Stimulated activated CD8-positive, alpha-beta memory T cell treated with anti-CD3 and anti-CD28 coated beads, Interleukin-15, amount 100 ng/mL, for 48 hours (primary cell): Measurements from ENCODE around the gene PVALEF.
A peak's percentile ranks its signal among the peaks of the same experiment; 100 is the strongest.

Source experiments
- DNase-seq, 2 donors: peaks; one replicate each; pipeline ENCODE4 v3.0.0-alpha.2; 2020; ENCODE audit warnings: low read depth in 2 of 2

The PVALEF gene

GRCh38 chr17:81128774-81129173 lies 36.5 kb upstream of the PVALEF start:
- no peak for DNase-seq

- DNase-seq, result no peak
Measured at GRCh38 chr17:81129289-81129688, 36.0 kb upstream of the PVALEF start.

- DNase-seq, result no peak
Measured at GRCh38 chr17:81129711-81130367, 35.5 kb upstream of the PVALEF start.

GRCh38 chr17:81130385-81131361 lies 34.6 kb upstream of the PVALEF start:
- DNase-seq, result no peak

- DNase-seq, result no peak
Measured at GRCh38 chr17:81131486-81132196, 33.7 kb upstream of the PVALEF start.

GRCh38 chr17:81132197-81132540 lies 33.1 kb upstream of the PVALEF start:
- no peak for DNase-seq

GRCh38 chr17:81132770-81133723 lies 32.3 kb upstream of the PVALEF start:
- no peak for DNase-seq

- DNase-seq, result no peak
Measured at GRCh38 chr17:81134064-81134781, 31.1 kb upstream of the PVALEF start.

GRCh38 chr17:81135505-81136278 lies 29.6 kb upstream of the PVALEF start:
- no peak for DNase-seq

GRCh38 chr17:81136366-81136765 lies 28.9 kb upstream of the PVALEF start:
- DNase-seq, result no peak

- no peak for DNase-seq
Measured at GRCh38 chr17:81137248-81137647, 28.1 kb upstream of the PVALEF start.

- DNase-seq, result no peak
Measured at GRCh38 chr17:81138083-81138482, 27.2 kb upstream of the PVALEF start.

- DNase-seq, result no peak
Measured at GRCh38 chr17:81138500-81138899, 26.8 kb upstream of the PVALEF start.

- no peak for DNase-seq
Measured at GRCh38 chr17:81139428-81139827, 25.9 kb upstream of the PVALEF start.

GRCh38 chr17:81140018-81140417 lies 25.3 kb upstream of the PVALEF start:
- no peak for DNase-seq

- no peak for DNase-seq
Measured at GRCh38 chr17:81140695-81141094, 24.6 kb upstream of the PVALEF start.

GRCh38 chr17:81142301-81143199 lies 22.8 kb upstream of the PVALEF start:
- peak; percentile 25 to 34 for DNase-seq

GRCh38 chr17:81143200-81143527 lies 22.1 kb upstream of the PVALEF start:
- DNase-seq, result no peak
